ENCODE measurements around the gene ACYP2.

DNA sequence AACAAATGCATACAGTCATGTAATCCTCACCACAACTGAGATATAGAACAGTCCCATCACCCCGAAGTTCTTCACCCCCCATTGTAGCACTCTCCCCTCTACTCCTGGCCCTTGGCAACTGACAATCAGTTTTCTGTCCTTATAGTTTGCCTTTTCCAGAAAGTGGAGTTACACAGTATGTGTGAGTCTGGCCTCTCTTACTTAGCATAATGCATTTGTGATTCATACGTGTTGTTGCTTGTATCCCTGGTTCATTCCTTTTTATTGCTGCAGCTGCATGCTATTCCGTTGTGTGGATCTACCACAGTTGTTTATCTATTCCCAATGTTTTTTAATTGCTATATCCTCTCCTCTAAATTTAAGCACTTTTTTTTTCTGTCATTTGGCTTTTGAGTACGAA is 17.6 kb downstream of the ACYP2 start:
- TF ChIP-seq, protein P1, sequence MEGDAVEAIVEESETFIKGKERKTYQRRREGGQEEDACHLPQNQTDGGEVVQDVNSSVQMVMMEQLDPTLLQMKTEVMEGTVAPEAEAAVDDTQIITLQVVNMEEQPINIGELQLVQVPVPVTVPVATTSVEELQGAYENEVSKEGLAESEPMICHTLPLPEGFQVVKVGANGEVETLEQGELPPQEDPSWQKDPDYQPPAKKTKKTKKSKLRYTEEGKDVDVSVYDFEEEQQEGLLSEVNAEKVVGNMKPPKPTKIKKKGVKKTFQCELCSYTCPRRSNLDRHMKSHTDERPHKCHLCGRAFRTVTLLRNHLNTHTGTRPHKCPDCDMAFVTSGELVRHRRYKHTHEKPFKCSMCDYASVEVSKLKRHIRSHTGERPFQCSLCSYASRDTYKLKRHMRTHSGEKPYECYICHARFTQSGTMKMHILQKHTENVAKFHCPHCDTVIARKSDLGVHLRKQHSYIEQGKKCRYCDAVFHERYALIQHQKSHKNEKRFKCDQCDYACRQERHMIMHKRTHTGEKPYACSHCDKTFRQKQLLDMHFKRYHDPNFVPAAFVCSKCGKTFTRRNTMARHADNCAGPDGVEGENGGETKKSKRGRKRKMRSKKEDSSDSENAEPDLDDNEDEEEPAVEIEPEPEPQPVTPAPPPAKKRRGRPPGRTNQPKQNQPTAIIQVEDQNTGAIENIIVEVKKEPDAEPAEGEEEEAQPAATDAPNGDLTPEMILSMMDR (IDR thresholded peaks at IDR 0.05): no peak
- TF ChIP-seq POLR2A (IDR thresholded peaks at IDR 0.05): no peak
